Brain microvascular endothelial cell (primary cell): ENCODE data around the gene NALF2.

ENCODE experiments used
- DNase-seq: peaks from one replicate; pipeline ENCODE4 v3.0.0-alpha.2; 2020
- H3K27ac ChIP-seq: fragments of 250-450 bp; sonication (Bioruptor Pico); 2 replicates; pipeline ENCODE4 v1.5.1; 2020; ENCODE audit warnings: mild to moderate bottlenecking, moderate library complexity
- H3K27me3 ChIP-seq: fragments of 250-450 bp; sonication (Bioruptor Pico); replicated peaks from 2 replicates; pipeline ENCODE4 v1.5.1; 2020; ENCODE audit warnings: mild to moderate bottlenecking
- H3K36me3 ChIP-seq: fragments of 250-450 bp; sonication (Bioruptor Pico); replicated peaks from 2 replicates; pipeline ENCODE4 v1.5.1; 2020; ENCODE audit warnings: mild to moderate bottlenecking
- H3K4me3 ChIP-seq: 2 replicates; pipeline ENCODE4 v1.5.1; 2011; ENCODE audit warnings: low read depth, mild to moderate bottlenecking, control low read depth, low read length, moderate library complexity
- in situ Hi-C: cut with HindIII; loops from 2 replicates; pipeline ENCODE4 v1.10.0; 2017; ENCODE audit warnings: low sequenced_read_pairs, low pct_ligation_motif_present
- TF ChIP-seq, protein P1 (sequence below): IDR thresholded peaks from 2 replicates; pipeline ENCODE4 v1.5.1; 2011; ENCODE audit warnings: low read depth, mild to moderate bottlenecking, moderate library complexity, low read length, control low read depth, inconsistent platforms; ENCODE audit errors: missing control alignments

NALF2 gene

DNA sequence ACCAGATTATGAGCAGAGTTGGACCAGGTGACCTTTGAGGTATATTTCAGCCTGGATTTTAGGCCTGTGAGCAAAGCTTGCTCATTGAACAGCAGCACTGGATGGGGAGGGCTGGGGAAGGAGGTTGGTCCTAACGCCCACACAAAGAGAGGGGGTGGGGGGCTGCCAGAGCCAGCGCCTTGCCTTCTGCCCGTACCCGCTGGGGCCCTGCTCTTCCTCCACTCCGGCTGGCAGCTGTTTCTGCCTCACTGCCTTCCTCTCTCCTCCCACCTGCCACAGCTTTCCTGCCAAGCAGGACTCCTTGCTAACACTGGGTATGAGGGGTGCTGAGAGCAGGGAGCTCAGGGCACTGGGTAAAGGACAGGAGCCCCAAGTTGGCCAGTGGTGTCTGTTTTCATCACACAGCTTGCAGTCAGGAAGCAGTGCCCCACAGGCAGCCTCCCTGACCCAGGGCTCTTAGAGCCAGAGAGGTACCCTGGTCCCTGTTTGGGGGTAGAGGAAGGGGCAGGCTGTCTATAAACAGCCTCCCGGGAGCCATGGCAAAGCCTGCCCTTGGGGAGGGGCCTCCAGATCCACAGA, 6.1 kb downstream of the NALF2 start:
- in situ Hi-C loops, result no loop called here
- peaks cover 7% of the 10 kb centered on the region for H3K27me3 ChIP-seq
- no peak overlapping the region for H3K27ac ChIP-seq
- no peak overlapping the region for H3K4me3 ChIP-seq
- TF ChIP-seq, protein P1, sequence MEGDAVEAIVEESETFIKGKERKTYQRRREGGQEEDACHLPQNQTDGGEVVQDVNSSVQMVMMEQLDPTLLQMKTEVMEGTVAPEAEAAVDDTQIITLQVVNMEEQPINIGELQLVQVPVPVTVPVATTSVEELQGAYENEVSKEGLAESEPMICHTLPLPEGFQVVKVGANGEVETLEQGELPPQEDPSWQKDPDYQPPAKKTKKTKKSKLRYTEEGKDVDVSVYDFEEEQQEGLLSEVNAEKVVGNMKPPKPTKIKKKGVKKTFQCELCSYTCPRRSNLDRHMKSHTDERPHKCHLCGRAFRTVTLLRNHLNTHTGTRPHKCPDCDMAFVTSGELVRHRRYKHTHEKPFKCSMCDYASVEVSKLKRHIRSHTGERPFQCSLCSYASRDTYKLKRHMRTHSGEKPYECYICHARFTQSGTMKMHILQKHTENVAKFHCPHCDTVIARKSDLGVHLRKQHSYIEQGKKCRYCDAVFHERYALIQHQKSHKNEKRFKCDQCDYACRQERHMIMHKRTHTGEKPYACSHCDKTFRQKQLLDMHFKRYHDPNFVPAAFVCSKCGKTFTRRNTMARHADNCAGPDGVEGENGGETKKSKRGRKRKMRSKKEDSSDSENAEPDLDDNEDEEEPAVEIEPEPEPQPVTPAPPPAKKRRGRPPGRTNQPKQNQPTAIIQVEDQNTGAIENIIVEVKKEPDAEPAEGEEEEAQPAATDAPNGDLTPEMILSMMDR, result no peak
- H3K36me3 ChIP-seq, result no peaks in the 10 kb centered on the region
- DNase-seq, result no peak

DNA sequence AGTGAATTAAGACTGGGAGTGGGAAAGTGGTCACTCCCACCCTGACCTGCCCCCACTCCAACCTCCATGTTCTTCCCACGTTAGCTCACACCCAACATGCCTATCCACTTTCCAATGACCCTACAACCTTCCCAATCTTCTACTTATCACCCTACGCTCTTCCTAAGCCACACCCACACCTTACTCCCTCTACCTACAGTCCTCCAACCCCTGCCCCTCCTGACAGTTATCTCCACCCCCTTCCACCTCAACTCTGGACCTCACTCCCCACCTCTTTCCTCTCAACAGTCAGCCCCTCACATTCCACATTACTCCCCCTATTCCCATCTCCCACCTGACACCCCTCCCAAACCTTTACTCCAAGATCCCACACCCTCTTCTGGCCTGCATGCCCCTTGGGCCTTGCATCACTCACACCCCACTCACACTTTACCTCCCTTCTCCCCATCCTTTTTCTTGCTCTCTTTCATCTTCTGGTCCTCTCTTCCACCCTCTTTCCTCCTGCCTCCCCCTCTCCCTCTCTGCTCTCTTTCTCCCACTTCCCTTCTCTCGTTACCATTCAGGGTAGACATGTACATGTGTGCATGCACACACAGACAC, 6.9 kb downstream of the NALF2 start:
- Histone ChIP-seq H3K36me3 (no peaks in the 10 kb centered on the region), H3K27ac (no peak overlapping the region), H3K27me3 (peaks cover 4% of the 10 kb centered on the region), H3K4me3 (no peak overlapping the region)
- in situ Hi-C loops, result no loop called here
- TF ChIP-seq, protein P1, result no peak
- no peak for DNase-seq

DNA sequence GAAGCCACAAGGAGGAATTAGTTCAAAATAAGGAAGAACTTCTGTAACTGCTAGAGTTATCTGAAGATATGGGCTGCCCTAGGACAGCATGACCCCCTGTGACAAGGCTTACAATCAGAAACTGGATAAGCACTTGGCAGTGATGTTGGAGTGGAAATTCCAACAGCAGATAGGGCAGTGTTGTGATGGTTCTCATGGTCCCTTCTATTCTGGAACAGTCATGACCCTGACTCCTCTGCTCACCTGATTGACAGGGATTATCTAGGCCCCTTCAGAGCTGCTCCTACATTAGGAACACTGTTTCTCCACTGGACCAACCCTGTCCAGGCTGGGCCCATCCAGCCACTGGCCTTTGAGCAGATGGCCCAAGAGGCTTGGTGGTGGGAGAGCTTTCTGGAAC, 17.9 kb downstream of the NALF2 start:
- TF ChIP-seq, protein P1, result no peak
- Histone ChIP-seq H3K27me3 (no peaks in the 10 kb centered on the region), H3K36me3 (no peaks in the 10 kb centered on the region), H3K4me3 (no peak overlapping the region), H3K27ac (no peak overlapping the region)
- DNase-seq, result no peak
- in situ Hi-C loops, result no loop called here

DNA sequence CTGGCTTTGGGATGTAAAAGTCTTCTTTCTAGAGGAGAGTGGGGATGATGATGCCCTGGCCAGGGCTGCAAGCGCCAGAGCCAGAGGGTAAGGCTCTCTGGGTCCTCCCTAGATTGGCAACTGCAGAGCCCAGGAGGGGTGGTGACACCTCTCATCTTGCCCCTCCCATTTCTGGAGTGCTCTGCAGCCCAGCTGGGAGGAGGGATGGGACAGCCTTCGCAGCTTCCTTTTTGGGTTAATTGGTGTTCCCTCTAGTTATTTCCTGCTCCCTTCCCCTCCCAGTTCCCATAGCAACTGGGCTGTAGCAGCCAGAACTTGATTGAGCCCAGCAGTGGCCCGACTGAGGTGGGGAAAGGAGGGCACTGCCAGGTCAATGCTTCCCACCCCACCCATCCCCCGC, 19.2 kb downstream of the NALF2 start:
- Histone ChIP-seq H3K27me3 (no peaks in the 10 kb centered on the region), H3K4me3 (no peak overlapping the region), H3K27ac (no peak overlapping the region), H3K36me3 (no peaks in the 10 kb centered on the region)
- in situ Hi-C loops, result no loop called here
- DNase-seq, result no peak
- TF ChIP-seq, protein P1, result no peak

DNA sequence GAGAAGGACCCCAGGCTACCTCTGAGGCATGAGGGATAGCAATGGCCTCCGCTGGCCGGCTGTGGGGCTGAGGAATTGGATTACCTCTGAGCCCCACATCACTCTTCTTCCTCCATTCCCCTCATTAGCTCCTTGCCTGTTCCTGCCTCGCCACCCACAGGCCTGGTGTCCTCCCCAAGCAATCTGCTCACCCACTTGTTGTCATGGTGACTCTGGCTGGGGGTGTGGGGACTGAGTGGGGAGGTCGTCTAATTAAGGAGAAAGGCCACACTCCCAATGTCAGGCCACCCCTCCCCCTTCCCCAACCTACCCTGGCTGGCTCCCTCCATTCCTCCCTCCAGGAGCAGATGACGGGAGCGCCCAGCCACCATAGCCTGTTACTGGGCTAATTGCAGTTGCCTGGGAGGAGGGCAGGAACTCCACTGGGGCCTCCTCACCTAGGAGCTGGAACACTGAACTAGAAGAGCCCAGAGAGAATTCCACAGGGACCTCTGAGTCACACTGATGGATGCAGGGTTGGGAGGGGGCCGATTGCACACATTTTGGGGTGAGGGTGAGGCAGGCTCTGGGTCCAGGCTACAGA, 20.7 kb downstream of the NALF2 start:
- H3K27ac ChIP-seq, result no peak overlapping the region
- H3K27me3 ChIP-seq, result no peaks in the 10 kb centered on the region
- in situ Hi-C loops, result no loop called here
- TF ChIP-seq, protein P1, result no peak
- H3K36me3 ChIP-seq, result no peaks in the 10 kb centered on the region
- no peak overlapping the region for H3K4me3 ChIP-seq
- no peak for DNase-seq
